ENCODE data around the gene KNOP1. TPM values are rescaled to one million over a fixed set of nuclear protein-coding genes. Genes with fewer than 3 reads are reported as not detected.

KNOP1 gene
- total and polyA plus RNA-seq, 2 donors (not counting 3 experiments of a cell fraction or from before 2014, with no cell fraction given) = 6.7 to 33.5 TPM

- Histone ChIP-seq H3K4me3 (replicated peaks in 1 of 3; ENCODE audit: insufficient read depth in 1 of 3, low read depth in 1 of 3, low read length in 3 of 3) (no peak overlapping the region), H3K4me1 (ENCODE audit: control insufficient read depth, extremely low read depth, insufficient read depth, low read length) (no peaks in the 10 kb centered on the region), H3K27ac (ENCODE audit: insufficient read depth, low read depth, low read length) (no peak overlapping the region), H3K9me3 (replicated peaks; ENCODE audit: control insufficient read depth, insufficient read depth, low read length) (no peaks in the 10 kb centered on the region), H3K79me2 (ENCODE audit: control insufficient read depth, insufficient read depth, low read length) (no peaks in the 10 kb centered on the region), H3K9me1 (replicated peaks; ENCODE audit: control insufficient read depth, extremely low read depth, insufficient read depth, low read length) (no peaks in the 10 kb centered on the region), H3K27me3 (ENCODE audit: control insufficient read depth in 2 of 2, insufficient read depth in 2 of 2, low read length in 2 of 2) (no peaks in the 10 kb centered on the region), H2AFZ (ENCODE audit: low read depth, low read length) (no peak overlapping the region), H3K36me3 (ENCODE audit: control insufficient read depth in 2 of 2, extremely low read depth in 1 of 2, insufficient read depth in 2 of 2, low read length in 2 of 2) (peaks cover 0 to 8% of the 10 kb centered on the region in 2 experiments), H3K9ac (replicated peaks; ENCODE audit: extremely low read depth, insufficient read depth, low read length) (no peak overlapping the region), H3K4me2 (ENCODE audit: insufficient read depth, low read length) (no peak overlapping the region), H4K20me1 (replicated peaks; ENCODE audit: control insufficient read depth, extremely low read depth, insufficient read depth, low read length) (no peaks in the 10 kb centered on the region)
- FAIRE-seq (no peak), DNase-seq (ENCODE audit: low read depth, low spot score) (no peak)
- dilution Hi-C loops (cut with MboI; ENCODE audit: extremely low pct_ligation_motif_present, low sequenced_read_pairs) = no loop called here
- intact Hi-C loops (cut with micrococcal nuclease) = no loop called here
- ChIA-PET CTCF (interaction anchor here (1.6 to 1.7 kb wide), 2 partner anchors 76 to 94 kb away, joined by 4 to 5 read pairs; no protein-coding TSS in a partner anchor), POLR2A (no interaction called here)
- no TSS peak for BruUV-seq (replicated peaks)
- TF ChIP-seq POLR2AphosphoS5 (IDR thresholded peaks at IDR 0.05; ENCODE audit: insufficient read depth, low read depth, low read length) (no peak), GATA2 (IDR thresholded peaks at IDR 0.05; ENCODE audit: insufficient read depth, insufficient read length, low read depth, low read length) (no peak), MAX (IDR thresholded peaks at IDR 0.05; ENCODE audit: insufficient read depth, insufficient read length) (no peak), MYC (IDR thresholded peaks at IDR 0.05; ENCODE audit: low read depth, low read length) (no peak), POLR2A (IDR thresholded peaks at IDR 0.05; ENCODE audit: low read depth, low read length) (no peak), JUN (IDR thresholded peaks at IDR 0.05; ENCODE audit: borderline replicate concordance, insufficient read depth, insufficient read length, low read depth) (no peak), FOS (IDR thresholded peaks at IDR 0.05; ENCODE audit: borderline replicate concordance, insufficient read depth, low read length) (no peak)
- TF ChIP-seq, protein P1, sequence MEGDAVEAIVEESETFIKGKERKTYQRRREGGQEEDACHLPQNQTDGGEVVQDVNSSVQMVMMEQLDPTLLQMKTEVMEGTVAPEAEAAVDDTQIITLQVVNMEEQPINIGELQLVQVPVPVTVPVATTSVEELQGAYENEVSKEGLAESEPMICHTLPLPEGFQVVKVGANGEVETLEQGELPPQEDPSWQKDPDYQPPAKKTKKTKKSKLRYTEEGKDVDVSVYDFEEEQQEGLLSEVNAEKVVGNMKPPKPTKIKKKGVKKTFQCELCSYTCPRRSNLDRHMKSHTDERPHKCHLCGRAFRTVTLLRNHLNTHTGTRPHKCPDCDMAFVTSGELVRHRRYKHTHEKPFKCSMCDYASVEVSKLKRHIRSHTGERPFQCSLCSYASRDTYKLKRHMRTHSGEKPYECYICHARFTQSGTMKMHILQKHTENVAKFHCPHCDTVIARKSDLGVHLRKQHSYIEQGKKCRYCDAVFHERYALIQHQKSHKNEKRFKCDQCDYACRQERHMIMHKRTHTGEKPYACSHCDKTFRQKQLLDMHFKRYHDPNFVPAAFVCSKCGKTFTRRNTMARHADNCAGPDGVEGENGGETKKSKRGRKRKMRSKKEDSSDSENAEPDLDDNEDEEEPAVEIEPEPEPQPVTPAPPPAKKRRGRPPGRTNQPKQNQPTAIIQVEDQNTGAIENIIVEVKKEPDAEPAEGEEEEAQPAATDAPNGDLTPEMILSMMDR (IDR thresholded peaks at IDR 0.05; ENCODE audit: extremely low read depth in 1 of 2, insufficient read depth in 1 of 2, low read depth in 1 of 2, low read length in 2 of 2) = no peak
Measured at GRCh38 chr16:19677402-19677801, 40.6 kb downstream of the KNOP1 start.

All from endothelial cell of umbilical vein (primary cell).